Measurements from ENCODE around the gene PRR33.

- TF ChIP-seq, protein P1, sequence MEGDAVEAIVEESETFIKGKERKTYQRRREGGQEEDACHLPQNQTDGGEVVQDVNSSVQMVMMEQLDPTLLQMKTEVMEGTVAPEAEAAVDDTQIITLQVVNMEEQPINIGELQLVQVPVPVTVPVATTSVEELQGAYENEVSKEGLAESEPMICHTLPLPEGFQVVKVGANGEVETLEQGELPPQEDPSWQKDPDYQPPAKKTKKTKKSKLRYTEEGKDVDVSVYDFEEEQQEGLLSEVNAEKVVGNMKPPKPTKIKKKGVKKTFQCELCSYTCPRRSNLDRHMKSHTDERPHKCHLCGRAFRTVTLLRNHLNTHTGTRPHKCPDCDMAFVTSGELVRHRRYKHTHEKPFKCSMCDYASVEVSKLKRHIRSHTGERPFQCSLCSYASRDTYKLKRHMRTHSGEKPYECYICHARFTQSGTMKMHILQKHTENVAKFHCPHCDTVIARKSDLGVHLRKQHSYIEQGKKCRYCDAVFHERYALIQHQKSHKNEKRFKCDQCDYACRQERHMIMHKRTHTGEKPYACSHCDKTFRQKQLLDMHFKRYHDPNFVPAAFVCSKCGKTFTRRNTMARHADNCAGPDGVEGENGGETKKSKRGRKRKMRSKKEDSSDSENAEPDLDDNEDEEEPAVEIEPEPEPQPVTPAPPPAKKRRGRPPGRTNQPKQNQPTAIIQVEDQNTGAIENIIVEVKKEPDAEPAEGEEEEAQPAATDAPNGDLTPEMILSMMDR (IDR thresholded peaks at IDR 0.05) = no peak
- TF ChIP-seq POLR2A (IDR thresholded peaks at IDR 0.05) = no peak
Observed at GRCh38 chr11:1935156-1936071, 43.7 kb upstream of the PRR33 start.

Measured in heart left ventricle (tissue), 13 donors.